ENCODE measurements around the gene PRDM5.

DNA sequence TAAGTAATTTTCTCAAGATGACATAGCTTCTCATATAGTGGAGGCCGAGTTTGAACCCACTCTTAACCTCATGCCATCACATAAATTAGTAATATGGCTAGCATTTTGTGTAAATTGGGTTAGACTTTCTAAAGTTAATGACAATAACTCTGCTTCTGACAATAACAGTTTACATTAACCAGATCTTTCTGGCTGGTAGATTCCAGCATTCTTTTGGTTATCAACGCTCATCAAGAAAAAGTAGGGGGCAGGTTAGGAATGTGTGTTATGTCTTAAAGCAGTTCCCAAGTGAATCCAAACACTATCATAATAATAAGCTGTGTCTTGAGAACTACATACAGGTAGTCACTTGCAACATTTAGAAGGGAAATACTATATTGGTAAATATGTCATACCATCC is 162.5 kb downstream of the PRDM5 start:
- TF ChIP-seq, protein P1, sequence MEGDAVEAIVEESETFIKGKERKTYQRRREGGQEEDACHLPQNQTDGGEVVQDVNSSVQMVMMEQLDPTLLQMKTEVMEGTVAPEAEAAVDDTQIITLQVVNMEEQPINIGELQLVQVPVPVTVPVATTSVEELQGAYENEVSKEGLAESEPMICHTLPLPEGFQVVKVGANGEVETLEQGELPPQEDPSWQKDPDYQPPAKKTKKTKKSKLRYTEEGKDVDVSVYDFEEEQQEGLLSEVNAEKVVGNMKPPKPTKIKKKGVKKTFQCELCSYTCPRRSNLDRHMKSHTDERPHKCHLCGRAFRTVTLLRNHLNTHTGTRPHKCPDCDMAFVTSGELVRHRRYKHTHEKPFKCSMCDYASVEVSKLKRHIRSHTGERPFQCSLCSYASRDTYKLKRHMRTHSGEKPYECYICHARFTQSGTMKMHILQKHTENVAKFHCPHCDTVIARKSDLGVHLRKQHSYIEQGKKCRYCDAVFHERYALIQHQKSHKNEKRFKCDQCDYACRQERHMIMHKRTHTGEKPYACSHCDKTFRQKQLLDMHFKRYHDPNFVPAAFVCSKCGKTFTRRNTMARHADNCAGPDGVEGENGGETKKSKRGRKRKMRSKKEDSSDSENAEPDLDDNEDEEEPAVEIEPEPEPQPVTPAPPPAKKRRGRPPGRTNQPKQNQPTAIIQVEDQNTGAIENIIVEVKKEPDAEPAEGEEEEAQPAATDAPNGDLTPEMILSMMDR (IDR thresholded peaks at IDR 0.05) = no peak
- TF ChIP-seq ZFX (IDR thresholded peaks at IDR 0.05; ENCODE audit: borderline replicate concordance) = no peak

All from 22Rv1 (cell line).